Measurements from ENCODE around the gene VNN1. TPM values are rescaled to one million over a fixed set of nuclear protein-coding genes. Genes with fewer than 3 reads are reported as not detected.

VNN1 gene
- total RNA-seq, 1 experiment from 2014 or later, result 1.6 TPM

DNA sequence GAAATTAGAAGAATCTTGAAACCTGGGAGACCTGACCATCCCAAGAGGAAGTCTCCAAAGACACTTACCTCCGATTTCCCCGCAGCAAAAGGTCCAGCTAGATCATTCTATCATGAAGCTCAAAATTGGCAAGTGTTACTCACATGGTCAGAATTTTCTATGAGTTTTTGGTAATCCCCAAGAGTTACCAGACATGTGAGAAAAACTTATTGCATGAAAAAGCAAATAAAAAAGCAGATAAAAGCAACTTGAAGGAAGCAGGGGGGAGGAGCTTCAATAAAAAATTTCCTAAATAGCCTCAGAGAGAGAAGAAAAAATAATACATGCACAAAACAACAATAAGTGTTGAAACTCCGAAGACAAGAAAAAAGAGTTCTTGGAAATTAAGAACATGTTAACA, 27.3 kb downstream of the VNN1 start:
- TF ChIP-seq, protein P1, sequence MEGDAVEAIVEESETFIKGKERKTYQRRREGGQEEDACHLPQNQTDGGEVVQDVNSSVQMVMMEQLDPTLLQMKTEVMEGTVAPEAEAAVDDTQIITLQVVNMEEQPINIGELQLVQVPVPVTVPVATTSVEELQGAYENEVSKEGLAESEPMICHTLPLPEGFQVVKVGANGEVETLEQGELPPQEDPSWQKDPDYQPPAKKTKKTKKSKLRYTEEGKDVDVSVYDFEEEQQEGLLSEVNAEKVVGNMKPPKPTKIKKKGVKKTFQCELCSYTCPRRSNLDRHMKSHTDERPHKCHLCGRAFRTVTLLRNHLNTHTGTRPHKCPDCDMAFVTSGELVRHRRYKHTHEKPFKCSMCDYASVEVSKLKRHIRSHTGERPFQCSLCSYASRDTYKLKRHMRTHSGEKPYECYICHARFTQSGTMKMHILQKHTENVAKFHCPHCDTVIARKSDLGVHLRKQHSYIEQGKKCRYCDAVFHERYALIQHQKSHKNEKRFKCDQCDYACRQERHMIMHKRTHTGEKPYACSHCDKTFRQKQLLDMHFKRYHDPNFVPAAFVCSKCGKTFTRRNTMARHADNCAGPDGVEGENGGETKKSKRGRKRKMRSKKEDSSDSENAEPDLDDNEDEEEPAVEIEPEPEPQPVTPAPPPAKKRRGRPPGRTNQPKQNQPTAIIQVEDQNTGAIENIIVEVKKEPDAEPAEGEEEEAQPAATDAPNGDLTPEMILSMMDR (conservative IDR thresholded peaks at IDR 0.05), result no peak
- TF ChIP-seq EZH2 (IDR thresholded peaks at IDR 0.05; ENCODE audit: low read depth), result no peak
- H3K36me3 ChIP-seq (ENCODE audit: low read depth), result no peaks in the 10 kb centered on the region
- H3K79me2 ChIP-seq (ENCODE audit: low read depth), result no peaks in the 10 kb centered on the region
- H3K27me3 ChIP-seq (ENCODE audit: insufficient read depth, low read depth), result no peaks in the 10 kb centered on the region
- no peak overlapping the region for H3K27ac ChIP-seq
- BruUV-seq (replicated peaks), result TSS peak; percentile 43
- 0 out of 2 replicates have a peak, but pooled peaks cover 3% of the 10 kb centered on the region for H3K9me2 ChIP-seq (ENCODE audit: insufficient read depth)
- CTCF ChIA-PET, result no interaction called here
- H4K20me1 ChIP-seq (ENCODE audit: insufficient read depth), result no peaks in the 10 kb centered on the region
- no peaks in the 10 kb centered on the region for H3F3A ChIP-seq (ENCODE audit: insufficient read depth, low read depth)
- H3K4me2 ChIP-seq, result no peak overlapping the region
- H2AFZ ChIP-seq, result no peak overlapping the region
- H3K9me3 ChIP-seq (ENCODE audit: insufficient read depth, low read depth), result no peaks in the 10 kb centered on the region; the same call in 1 of the 2 replicates
- DNase-seq, result no peak
- no peaks in the 10 kb centered on the region for H3K4me1 ChIP-seq (replicated peaks; ENCODE audit: insufficient read depth)
- intact Hi-C loops (cut with micrococcal nuclease; ENCODE audit: unreplicated experiment), result no loop called here
- POLR2A ChIA-PET (ENCODE audit: unreplicated experiment), result no interaction called here
- no peak overlapping the region for H3K4me3 ChIP-seq

DNA sequence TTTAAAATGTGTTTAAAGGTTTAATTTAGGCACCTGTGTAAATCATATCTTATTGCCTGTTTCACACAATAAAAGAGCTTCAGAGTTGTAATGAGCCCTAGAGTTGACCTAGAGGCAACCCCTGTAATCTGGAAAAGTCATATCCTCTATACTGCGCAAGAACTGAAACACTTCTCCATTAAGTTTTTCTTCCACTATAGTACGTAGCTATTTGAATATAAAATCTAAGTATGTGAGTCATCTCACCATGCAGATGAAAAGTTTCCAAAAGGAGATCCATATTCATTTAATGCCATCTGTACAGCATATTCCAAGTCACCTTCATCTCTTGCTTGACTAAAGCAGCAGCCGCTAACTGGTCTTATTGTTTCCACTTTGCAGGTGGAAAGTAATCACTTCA, 28.8 kb downstream of the VNN1 start:
- Histone ChIP-seq H3K9me3 (ENCODE audit: insufficient read depth, low read depth) (no peaks in the 10 kb centered on the region; the same call in 1 of the 2 replicates), H3K4me2 (no peak overlapping the region), H3K27me3 (ENCODE audit: insufficient read depth, low read depth) (no peaks in the 10 kb centered on the region), H2AFZ (no peak overlapping the region), H3F3A (ENCODE audit: insufficient read depth, low read depth) (no peaks in the 10 kb centered on the region), H3K27ac (no peak overlapping the region), H3K9me2 (ENCODE audit: insufficient read depth) (0 out of 2 replicates have a peak, but pooled peaks cover 3% of the 10 kb centered on the region), H4K20me1 (ENCODE audit: insufficient read depth) (no peaks in the 10 kb centered on the region), H3K4me1 (replicated peaks; ENCODE audit: insufficient read depth) (no peaks in the 10 kb centered on the region), H3K79me2 (ENCODE audit: low read depth) (no peaks in the 10 kb centered on the region), H3K36me3 (ENCODE audit: low read depth) (no peaks in the 10 kb centered on the region), H3K4me3 (no peak overlapping the region)
- intact Hi-C loops (cut with micrococcal nuclease; ENCODE audit: unreplicated experiment), result no loop called here
- ChIA-PET CTCF (no interaction called here), POLR2A (ENCODE audit: unreplicated experiment) (interaction anchor here (0.6 kb wide), 1 partner anchor 1351 kb away, joined by 4 read pairs; no protein-coding TSS in a partner anchor)
- no peak for DNase-seq
- no TSS peak for BruUV-seq (replicated peaks)
- TF ChIP-seq, protein P1 (conservative IDR thresholded peaks at IDR 0.05), result no peak
- no peak for TF ChIP-seq EZH2 (IDR thresholded peaks at IDR 0.05; ENCODE audit: low read depth)

DNA sequence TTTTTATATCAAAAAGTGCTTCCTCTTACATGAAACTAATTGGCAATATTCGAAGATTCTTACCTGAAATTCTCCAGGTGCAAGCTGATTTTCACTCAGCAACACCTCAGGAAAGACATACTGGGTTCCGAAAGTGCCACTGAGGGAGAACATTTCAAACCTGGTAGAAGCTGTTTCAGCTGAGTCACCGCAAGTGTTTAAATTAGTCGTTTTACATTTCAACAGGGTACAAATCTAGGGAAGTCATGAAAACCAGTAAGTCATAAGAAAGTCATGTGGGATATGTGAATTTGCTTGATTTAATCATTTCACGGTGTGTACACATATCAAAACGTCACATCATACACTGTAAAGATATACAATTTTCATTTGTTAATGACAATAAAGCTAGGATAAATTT, 29.6 kb downstream of the VNN1 start:
- no peak for DNase-seq
- Histone ChIP-seq H3K4me1 (replicated peaks; ENCODE audit: insufficient read depth) (no peaks in the 10 kb centered on the region), H3K4me3 (no peak overlapping the region), H3K9me3 (ENCODE audit: insufficient read depth, low read depth) (no peaks in the 10 kb centered on the region; the same call in 1 of the 2 replicates), H3K36me3 (ENCODE audit: low read depth) (no peaks in the 10 kb centered on the region), H3K4me2 (no peak overlapping the region), H3K27ac (no peak overlapping the region), H2AFZ (0 out of 2 replicates have a peak overlapping the region, but pooled peaks have one; percentile 3), H3K27me3 (ENCODE audit: insufficient read depth, low read depth) (no peaks in the 10 kb centered on the region), H3F3A (ENCODE audit: insufficient read depth, low read depth) (no peaks in the 10 kb centered on the region), H4K20me1 (ENCODE audit: insufficient read depth) (no peaks in the 10 kb centered on the region), H3K79me2 (ENCODE audit: low read depth) (no peaks in the 10 kb centered on the region), H3K9me2 (ENCODE audit: insufficient read depth) (0 out of 2 replicates have a peak, but pooled peaks cover 3% of the 10 kb centered on the region)
- intact Hi-C loops (cut with micrococcal nuclease; ENCODE audit: unreplicated experiment), result no loop called here
- BruUV-seq (replicated peaks), result no TSS peak
- CTCF ChIA-PET, result no interaction called here
- POLR2A ChIA-PET (ENCODE audit: unreplicated experiment), result interaction anchor here (0.6 kb wide), 1 partner anchor 1352 kb away, joined by 4 read pairs; no protein-coding TSS in a partner anchor
- TF ChIP-seq EZH2 (IDR thresholded peaks at IDR 0.05; ENCODE audit: low read depth), result no peak
- TF ChIP-seq, protein P1 (conservative IDR thresholded peaks at IDR 0.05), result no peak
